HFFc6 (cell line): Measurements from ENCODE around the gene SLCO3A1. TPM values are rescaled to one million over a fixed set of nuclear protein-coding genes. Genes with fewer than 3 reads are reported as not detected.

Experiments
- DNase-seq: peaks from one replicate; pipeline ENCODE4 v3.0.0-alpha.2; 2018
- H3K27ac Mint-ChIP-seq: 2 replicates; pipeline ENCODE4 v1.8.0; 2020; ENCODE audit warnings: mild to moderate bottlenecking, mixed read lengths
- H3K27me3 Mint-ChIP-seq: 2 replicates; pipeline ENCODE4 v1.8.0; 2021; ENCODE audit warnings: mild to moderate bottlenecking, moderate library complexity, mixed read lengths; ENCODE audit not compliant: insufficient read depth
- H3K36me3 Mint-ChIP-seq: 2 replicates; pipeline ENCODE4 v1.8.0; 2021; ENCODE audit warnings: low read depth, mixed read lengths
- H3K4me1 Mint-ChIP-seq: 2 replicates; pipeline ENCODE4 v1.8.0; 2020; ENCODE audit warnings: low read depth, mixed read lengths
- H3K4me3 Mint-ChIP-seq: 2 replicates; pipeline ENCODE4 v1.8.0; 2020; ENCODE audit warnings: mild to moderate bottlenecking, moderate library complexity, mixed read lengths
- H3K9me3 Mint-ChIP-seq: 2 replicates; pipeline ENCODE4 v1.8.0; 2020; ENCODE audit warnings: mild to moderate bottlenecking, mixed read lengths
- total RNA-seq, 6 experiments: library from RNA; stranded (reverse); fragmentation: NEBNext Ultra II Directional; extraction: Animal tissue kit (Norgen Biotek cat#: 25700); gene quantifications; 2 replicates in 1 of 6; 3 replicates in 5 of 6; pipeline ENCODE4 v1.2.3, GENCODE V29; 2021
- TF ChIP-seq, protein P1 (sequence below): fragments of 200-600 bp; sonication (generic); IDR thresholded peaks from 2 replicates; pipeline ENCODE4 v1.5.0; 2021; ENCODE audit warnings: antibody characterized with exemption, mild to moderate bottlenecking

SLCO3A1 gene
- total RNA-seq, 6 experiments from 2014 or later = 5.7 to 19.4 (median 14.4) TPM

GRCh38 chr15:91970142-91970541 lies 116.6 kb downstream of the SLCO3A1 start:
- H3K9me3 Mint-ChIP-seq = no peaks in the 10 kb centered on the region; the same call in 1 of the 2 replicates
- H3K4me3 Mint-ChIP-seq = no peak overlapping the region
- H3K27ac Mint-ChIP-seq = no peak overlapping the region
- DNase-seq = no peak
- H3K27me3 Mint-ChIP-seq = peaks cover 2% of the 10 kb centered on the region; the same call in 1 of the 2 replicates
- no peaks in the 10 kb centered on the region for H3K36me3 Mint-ChIP-seq
- TF ChIP-seq, protein P1, sequence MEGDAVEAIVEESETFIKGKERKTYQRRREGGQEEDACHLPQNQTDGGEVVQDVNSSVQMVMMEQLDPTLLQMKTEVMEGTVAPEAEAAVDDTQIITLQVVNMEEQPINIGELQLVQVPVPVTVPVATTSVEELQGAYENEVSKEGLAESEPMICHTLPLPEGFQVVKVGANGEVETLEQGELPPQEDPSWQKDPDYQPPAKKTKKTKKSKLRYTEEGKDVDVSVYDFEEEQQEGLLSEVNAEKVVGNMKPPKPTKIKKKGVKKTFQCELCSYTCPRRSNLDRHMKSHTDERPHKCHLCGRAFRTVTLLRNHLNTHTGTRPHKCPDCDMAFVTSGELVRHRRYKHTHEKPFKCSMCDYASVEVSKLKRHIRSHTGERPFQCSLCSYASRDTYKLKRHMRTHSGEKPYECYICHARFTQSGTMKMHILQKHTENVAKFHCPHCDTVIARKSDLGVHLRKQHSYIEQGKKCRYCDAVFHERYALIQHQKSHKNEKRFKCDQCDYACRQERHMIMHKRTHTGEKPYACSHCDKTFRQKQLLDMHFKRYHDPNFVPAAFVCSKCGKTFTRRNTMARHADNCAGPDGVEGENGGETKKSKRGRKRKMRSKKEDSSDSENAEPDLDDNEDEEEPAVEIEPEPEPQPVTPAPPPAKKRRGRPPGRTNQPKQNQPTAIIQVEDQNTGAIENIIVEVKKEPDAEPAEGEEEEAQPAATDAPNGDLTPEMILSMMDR = no peak
- H3K4me1 Mint-ChIP-seq = peaks cover 37% of the 10 kb centered on the region

- Mint-ChIP-seq H3K4me3 (no peak overlapping the region), H3K4me1 (peaks cover 10% of the 10 kb centered on the region)
Measured at GRCh38 chr15:91973481-91973880, 120.0 kb downstream of the SLCO3A1 start.

GRCh38 chr15:91974321-91974720 lies 120.8 kb downstream of the SLCO3A1 start:
- no peaks in the 10 kb centered on the region; the same call in 1 of the 2 replicates for H3K9me3 Mint-ChIP-seq
- H3K4me3 Mint-ChIP-seq = no peak overlapping the region
- 0 out of 2 replicates have a peak overlapping the region, but pooled peaks have one; percentile 33 for H3K27ac Mint-ChIP-seq
- H3K4me1 Mint-ChIP-seq = peaks cover 9% of the 10 kb centered on the region
- TF ChIP-seq, protein P1 = no peak
- H3K27me3 Mint-ChIP-seq = peaks cover 2% of the 10 kb centered on the region
- no peak for DNase-seq
- H3K36me3 Mint-ChIP-seq = no peaks in the 10 kb centered on the region

More at GRCh38 chr15:91973481-91973880, 120.0 kb downstream of the SLCO3A1 start:
- Mint-ChIP-seq H3K9me3 (no peaks in the 10 kb centered on the region; the same call in 1 of the 2 replicates), H3K36me3 (no peaks in the 10 kb centered on the region), H3K27me3 (peaks cover 2% of the 10 kb centered on the region), H3K27ac (no peak overlapping the region)
- no peak for DNase-seq
- TF ChIP-seq, protein P1 = no peak

DNA sequence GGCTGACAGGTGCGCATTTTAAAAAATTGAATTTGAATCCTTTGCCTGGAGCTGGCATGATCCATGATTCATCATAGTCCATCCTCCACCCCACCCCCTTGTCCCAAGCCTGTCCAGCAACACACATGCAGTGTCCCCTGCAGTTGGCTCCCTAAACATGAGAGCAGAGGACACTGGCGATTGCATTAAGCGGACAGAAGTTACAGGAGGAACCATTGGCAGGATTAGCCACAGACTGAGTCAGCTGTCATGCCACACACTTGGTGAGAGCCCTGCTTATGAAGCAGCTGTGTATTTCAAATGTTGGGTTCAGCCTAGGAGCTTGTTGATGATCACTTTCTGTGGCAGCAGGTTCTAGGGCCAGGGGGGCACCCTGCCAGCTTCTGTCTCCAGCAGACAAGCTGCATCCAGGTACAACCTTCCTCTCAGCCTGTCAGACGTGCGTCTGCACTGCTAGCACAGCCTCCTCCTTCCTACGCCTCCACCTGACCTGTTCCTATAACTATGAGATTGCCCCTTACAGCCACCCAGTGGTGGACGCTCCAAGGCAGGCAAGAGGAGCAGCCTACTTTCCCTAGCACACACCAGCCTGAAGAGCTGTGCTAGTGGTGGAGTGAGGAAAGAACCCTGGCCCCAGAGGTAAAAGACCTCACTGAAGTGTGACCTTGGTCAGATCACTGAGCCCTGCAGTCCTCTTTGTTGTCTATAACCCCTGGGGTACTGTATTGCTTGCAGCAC lies 121.9 kb downstream of the SLCO3A1 start:
- TF ChIP-seq, protein P1 = no peak
- DNase-seq = no peak
- H3K36me3 Mint-ChIP-seq = no peaks in the 10 kb centered on the region
- H3K27me3 Mint-ChIP-seq = peaks cover 2% of the 10 kb centered on the region
- no peaks in the 10 kb centered on the region; the same call in 1 of the 2 replicates for H3K4me1 Mint-ChIP-seq
- no peak overlapping the region for H3K27ac Mint-ChIP-seq
- no peak overlapping the region for H3K4me3 Mint-ChIP-seq
- H3K9me3 Mint-ChIP-seq = no peaks in the 10 kb centered on the region; the same call in 1 of the 2 replicates

- TF ChIP-seq, protein P1 = no peak
- DNase-seq = no peak
- no peak overlapping the region for H3K27ac Mint-ChIP-seq
- H3K27me3 Mint-ChIP-seq = peaks cover 2% of the 10 kb centered on the region
- no peaks in the 10 kb centered on the region for H3K4me1 Mint-ChIP-seq
- H3K9me3 Mint-ChIP-seq = no peaks in the 10 kb centered on the region; the same call in 1 of the 2 replicates
- no peaks in the 10 kb centered on the region for H3K36me3 Mint-ChIP-seq
- no peak overlapping the region for H3K4me3 Mint-ChIP-seq
Measured at GRCh38 chr15:91976966-91977365, 123.5 kb downstream of the SLCO3A1 start.
